ENCODE results near the gene OR2T1. TPM values are rescaled to one million over a fixed set of nuclear protein-coding genes. Genes with fewer than 3 reads are reported as not detected.

Gene OR2T1, protein sequence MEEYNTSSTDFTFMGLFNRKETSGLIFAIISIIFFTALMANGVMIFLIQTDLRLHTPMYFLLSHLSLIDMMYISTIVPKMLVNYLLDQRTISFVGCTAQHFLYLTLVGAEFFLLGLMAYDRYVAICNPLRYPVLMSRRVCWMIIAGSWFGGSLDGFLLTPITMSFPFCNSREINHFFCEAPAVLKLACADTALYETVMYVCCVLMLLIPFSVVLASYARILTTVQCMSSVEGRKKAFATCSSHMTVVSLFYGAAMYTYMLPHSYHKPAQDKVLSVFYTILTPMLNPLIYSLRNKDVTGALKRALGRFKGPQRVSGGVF
- not detected for total RNA-seq

DNA sequence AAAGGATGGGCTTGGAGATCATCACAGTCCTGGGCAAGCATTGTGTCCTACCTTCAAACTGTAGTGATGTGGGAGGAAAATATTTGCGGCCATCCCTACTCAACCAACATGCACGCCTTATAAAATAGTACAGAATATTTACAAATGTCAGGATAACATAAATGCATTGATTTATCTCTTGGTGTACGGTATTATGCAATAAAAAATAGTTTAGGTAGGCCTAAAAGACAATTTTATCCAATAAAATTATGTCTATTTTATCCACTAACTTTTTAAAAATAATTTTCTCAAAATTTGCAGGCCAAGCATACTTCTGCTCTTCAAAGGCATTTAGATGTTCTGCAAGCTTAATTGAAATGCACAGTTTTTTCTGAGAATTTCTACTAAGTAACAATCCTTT is at the start of gene OR2T1:
Gene OR2T1 (plus strand): TSS at position 301 of the 400 bp plus-strand sequence. CDS start 3,100 bp downstream, outside the sequence.
- H3K4me3 Mint-ChIP-seq, result no peak within 1 kb of the TSS
- no peaks in the 10 kb centered on the region for H3K27me3 Mint-ChIP-seq (ENCODE audit: low read depth)
- peaks cover 2% of the 10 kb centered on the region in 2 donors for H3K9me3 Mint-ChIP-seq
- DNase-seq (no peak), ATAC-seq (replicated peaks in 1 of 2) (no peak)
- H3K36me3 Mint-ChIP-seq (ENCODE audit: insufficient read depth in 2 of 2), result peaks cover 0 to 2% of the 10 kb centered on the region in 2 donors
- H3K4me1 Mint-ChIP-seq (ENCODE audit: low read depth), result peaks cover 11% of the 10 kb centered on the region
- no peak within 1 kb of the TSS for H3K27ac Mint-ChIP-seq

DNA sequence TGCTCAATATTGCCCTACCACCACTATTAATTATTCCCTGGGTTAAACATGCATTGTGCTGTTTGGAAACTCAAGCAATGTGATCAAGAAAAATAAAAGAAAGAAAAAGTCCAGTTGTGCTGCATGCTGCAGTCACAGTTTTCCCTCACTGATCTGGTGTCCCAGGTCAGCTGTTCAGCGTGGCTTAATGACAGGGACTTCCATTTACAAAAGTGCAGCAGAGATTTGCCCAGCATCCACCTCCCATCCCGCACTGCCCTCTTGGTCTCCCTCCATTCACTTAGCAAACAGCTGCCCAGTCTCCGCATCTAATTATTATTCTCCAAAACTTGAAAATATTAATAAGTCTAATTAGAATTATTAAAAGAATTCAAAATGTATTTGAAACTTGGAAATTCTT is 43.4 kb upstream of the OR2T1 start:
- ATAC-seq (replicated peaks in 1 of 2), result no peak
- H3K36me3 Mint-ChIP-seq (ENCODE audit: insufficient read depth in 2 of 2), result no peaks in the 10 kb centered on the region
- no peak overlapping the region for H3K4me3 Mint-ChIP-seq

DNA sequence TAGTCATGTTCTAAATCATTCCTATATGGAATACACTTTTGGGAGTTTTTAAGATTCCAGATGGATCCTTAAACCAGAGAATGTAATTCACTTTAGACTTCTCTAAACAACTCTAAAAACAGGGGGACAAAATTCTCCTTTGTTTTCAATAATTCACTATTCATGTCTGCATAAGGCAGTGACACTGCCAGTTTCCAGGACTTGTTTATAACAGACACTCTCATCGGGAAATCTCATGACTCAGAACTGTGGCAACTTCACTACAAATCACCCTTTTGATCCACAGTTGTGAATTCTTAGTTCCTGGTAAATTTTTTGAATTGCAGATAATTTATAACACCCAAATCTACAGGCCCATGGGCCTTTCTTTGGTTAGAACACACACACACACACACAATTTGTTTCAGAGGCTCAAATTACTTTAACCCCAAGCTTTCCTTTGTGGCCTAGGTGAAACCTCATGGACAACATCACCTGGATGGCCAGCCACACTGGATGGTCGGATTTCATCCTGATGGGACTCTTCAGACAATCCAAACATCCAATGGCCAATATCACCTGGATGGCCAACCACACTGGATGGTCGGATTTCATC is 41.6 kb upstream of the OR2T1 start, which contains the start of gene OR2T4:
Gene OR2T4 (plus strand): TSS at position 545 of the 595 bp plus-strand sequence. CDS start 0 bp downstream, at position 545.
- Mint-ChIP-seq H3K27me3 (ENCODE audit: low read depth) (no peaks in the 10 kb centered on the region), H3K36me3 (ENCODE audit: insufficient read depth in 2 of 2) (no peaks in the 10 kb centered on the region), H3K4me3 (no peak within 1 kb of the TSS), H3K9me3 (no peaks in the 10 kb centered on the region), H3K4me1 (ENCODE audit: low read depth) (no peaks in the 10 kb centered on the region), H3K27ac (no peak within 1 kb of the TSS)
- ATAC-seq (replicated peaks in 1 of 2), result no peak
- no peak for DNase-seq

More for the DNA sequence above, 43.4 kb upstream of the OR2T1 start:
- no peaks in the 10 kb centered on the region for H3K27me3 Mint-ChIP-seq (ENCODE audit: low read depth)
- no peaks in the 10 kb centered on the region for H3K9me3 Mint-ChIP-seq
- no peak overlapping the region for H3K27ac Mint-ChIP-seq
- H3K4me1 Mint-ChIP-seq (ENCODE audit: low read depth), result no peaks in the 10 kb centered on the region
- no peak for DNase-seq

DNA sequence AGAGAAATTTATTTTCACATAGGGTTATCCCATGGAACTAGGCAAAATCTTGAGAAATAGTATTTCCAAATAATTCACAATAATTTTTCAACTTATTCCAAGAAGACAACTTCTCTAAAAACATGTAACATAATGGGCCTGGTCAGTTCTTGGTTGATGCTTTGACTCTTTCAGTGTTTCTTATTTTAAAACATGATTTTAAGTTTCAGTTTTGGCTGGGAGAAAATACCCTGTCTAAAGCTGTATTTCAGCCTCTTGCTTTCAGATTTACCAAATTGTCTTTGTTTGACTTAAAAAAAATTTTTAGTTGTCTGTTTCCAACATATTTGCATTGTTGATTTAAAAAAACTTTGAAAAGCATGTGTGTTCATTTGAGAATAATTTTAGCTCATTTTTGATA is 36.2 kb upstream of the OR2T1 start:
- H3K27ac Mint-ChIP-seq, result no peak overlapping the region
- ATAC-seq (replicated peaks in 1 of 2), result no peak
- no peaks in the 10 kb centered on the region for H3K36me3 Mint-ChIP-seq (ENCODE audit: insufficient read depth in 2 of 2)
- no peaks in the 10 kb centered on the region for H3K4me1 Mint-ChIP-seq (ENCODE audit: low read depth)
- no peaks in the 10 kb centered on the region for H3K9me3 Mint-ChIP-seq
- no peak for DNase-seq
- no peak overlapping the region for H3K4me3 Mint-ChIP-seq
- no peaks in the 10 kb centered on the region for H3K27me3 Mint-ChIP-seq (ENCODE audit: low read depth)

DNA sequence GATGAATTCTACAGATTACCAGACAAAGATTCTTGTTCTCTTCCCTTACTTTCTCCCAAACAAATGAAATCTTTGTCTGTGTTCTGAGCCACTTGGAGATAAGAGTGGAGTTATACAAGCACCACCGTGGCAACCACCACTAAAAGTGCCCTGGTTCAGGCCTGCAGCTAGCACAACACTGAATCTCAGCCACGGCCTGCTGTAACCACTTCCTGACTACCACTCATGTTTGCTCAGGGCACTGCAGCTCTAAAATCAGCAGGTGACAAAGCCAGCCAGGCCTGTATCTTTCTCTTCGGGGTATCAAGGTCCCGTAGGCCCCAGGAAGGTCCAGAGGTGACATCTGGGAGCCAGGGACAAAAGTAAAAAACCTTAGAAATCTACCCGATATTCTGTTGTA is 30.5 kb upstream of the OR2T1 start:
- Mint-ChIP-seq H3K4me3 (no peak overlapping the region), H3K4me1 (ENCODE audit: low read depth) (peaks cover 6% of the 10 kb centered on the region), H3K27me3 (ENCODE audit: low read depth) (no peaks in the 10 kb centered on the region), H3K27ac (no peak overlapping the region), H3K9me3 (no peaks in the 10 kb centered on the region), H3K36me3 (ENCODE audit: insufficient read depth in 2 of 2) (no peaks in the 10 kb centered on the region)
- ATAC-seq (replicated peaks in 1 of 2) (peak in 1 of 2 donors; percentile 67), DNase-seq (no peak)

DNA sequence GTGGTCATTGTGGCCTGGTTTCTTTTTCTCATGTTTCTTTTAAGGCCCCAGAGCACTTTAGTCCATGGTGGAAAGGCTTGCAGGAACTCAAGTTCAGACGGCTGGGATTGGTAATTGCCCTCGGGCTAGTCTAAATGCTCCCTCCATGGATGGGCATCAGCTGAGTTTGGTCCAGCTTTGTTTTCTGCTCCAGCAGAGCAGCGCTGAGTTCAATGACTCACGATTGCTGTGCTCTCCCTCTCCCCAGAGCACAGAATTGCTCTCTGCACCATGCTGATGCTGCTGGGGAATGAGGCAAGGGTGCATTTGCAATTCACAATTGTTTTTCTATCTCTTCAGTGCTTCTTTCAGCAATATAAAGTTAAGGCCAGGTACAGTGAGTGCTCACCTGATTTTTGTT is 29.1 kb upstream of the OR2T1 start:
- Mint-ChIP-seq H3K36me3 (ENCODE audit: insufficient read depth in 2 of 2) (no peaks in the 10 kb centered on the region), H3K4me1 (ENCODE audit: low read depth) (peaks cover 6% of the 10 kb centered on the region), H3K27ac (no peak overlapping the region), H3K4me3 (no peak overlapping the region), H3K9me3 (no peaks in the 10 kb centered on the region), H3K27me3 (ENCODE audit: low read depth) (no peaks in the 10 kb centered on the region)
- ATAC-seq (replicated peaks in 1 of 2) (no peak), DNase-seq (no peak)

DNA sequence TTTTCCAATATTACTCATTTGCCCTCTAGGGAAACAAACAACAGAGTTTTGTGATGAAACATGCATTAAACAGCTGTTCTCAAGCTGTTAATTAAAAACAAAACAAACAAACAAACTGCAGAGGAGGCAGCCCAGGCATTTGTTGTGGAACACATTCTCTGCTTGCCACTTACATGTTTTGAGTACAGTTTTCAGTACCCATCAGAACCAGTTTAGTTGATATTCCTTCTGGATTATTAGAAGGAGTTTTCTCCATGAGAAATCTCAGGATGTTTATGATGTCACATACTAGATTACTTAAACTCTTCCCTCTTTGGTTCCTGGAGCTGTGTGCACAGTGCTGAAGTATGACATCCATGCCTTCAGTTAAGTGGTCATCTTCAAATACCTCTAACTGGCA is 27.4 kb upstream of the OR2T1 start, which contains the start of gene OR2T6:
Gene OR2T6 (plus strand): TSS at position 301 of the 400 bp plus-strand sequence. CDS start 11,863 bp downstream, outside the sequence.
- Mint-ChIP-seq H3K4me3 (no peak within 1 kb of the TSS), H3K27me3 (ENCODE audit: low read depth) (no peaks in the 10 kb centered on the region), H3K27ac (no peak within 1 kb of the TSS), H3K9me3 (no peaks in the 10 kb centered on the region), H3K4me1 (ENCODE audit: low read depth) (peaks cover 6% of the 10 kb centered on the region), H3K36me3 (ENCODE audit: insufficient read depth in 2 of 2) (no peaks in the 10 kb centered on the region)
- ATAC-seq (replicated peaks in 1 of 2) (no peak), DNase-seq (no peak)

DNA sequence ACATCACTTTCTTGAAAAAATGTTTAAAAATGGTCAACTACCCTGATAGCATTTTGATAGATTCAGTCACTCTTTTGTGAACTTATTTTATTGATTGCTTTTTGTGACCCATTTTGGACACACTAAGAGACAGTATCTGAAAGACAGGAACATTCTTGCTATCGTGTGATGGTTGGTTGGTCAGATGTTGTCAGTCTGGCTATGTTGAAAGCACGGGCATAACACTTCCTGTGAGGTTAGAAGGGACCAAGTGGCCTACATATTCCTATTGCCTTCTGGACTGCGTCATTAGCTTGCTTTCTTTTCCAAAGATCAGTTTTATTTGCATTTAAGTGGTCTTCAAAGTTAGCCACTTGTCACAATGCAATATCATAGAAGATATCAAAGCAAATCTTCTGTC is 25.9 kb upstream of the OR2T1 start:
- no peaks in the 10 kb centered on the region for H3K27me3 Mint-ChIP-seq (ENCODE audit: low read depth)
- H3K4me1 Mint-ChIP-seq (ENCODE audit: low read depth), result peaks cover 6% of the 10 kb centered on the region
- H3K4me3 Mint-ChIP-seq, result no peak overlapping the region
- H3K9me3 Mint-ChIP-seq, result no peaks in the 10 kb centered on the region
- H3K27ac Mint-ChIP-seq, result no peak overlapping the region
- DNase-seq (no peak), ATAC-seq (replicated peaks in 1 of 2) (no peak)
- H3K36me3 Mint-ChIP-seq (ENCODE audit: insufficient read depth in 2 of 2), result no peaks in the 10 kb centered on the region

DNA sequence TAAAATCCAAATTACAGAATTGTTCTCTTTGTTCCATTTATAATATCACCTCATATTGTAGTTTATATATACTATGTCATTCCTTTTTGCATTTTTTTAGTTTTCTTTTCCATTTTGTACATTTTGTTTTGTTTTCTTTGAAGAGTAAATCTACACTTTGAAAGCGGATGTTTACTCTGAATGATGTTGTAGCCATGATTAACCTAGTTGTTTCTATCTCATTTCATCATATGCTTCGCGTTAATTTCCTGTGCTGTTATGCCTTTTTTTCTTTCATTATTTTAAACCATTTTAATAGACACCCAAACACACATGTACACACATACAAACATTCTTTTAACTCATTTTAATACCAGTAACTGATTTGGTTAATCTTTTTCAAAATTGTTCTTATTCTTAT is 22.0 kb upstream of the OR2T1 start:
- no peaks in the 10 kb centered on the region for H3K27me3 Mint-ChIP-seq (ENCODE audit: low read depth)
- no peaks in the 10 kb centered on the region for H3K36me3 Mint-ChIP-seq (ENCODE audit: insufficient read depth in 2 of 2)
- H3K27ac Mint-ChIP-seq, result no peak overlapping the region
- DNase-seq (no peak), ATAC-seq (replicated peaks in 1 of 2) (no peak)
- no peak overlapping the region for H3K4me3 Mint-ChIP-seq
- no peaks in the 10 kb centered on the region for H3K4me1 Mint-ChIP-seq (ENCODE audit: low read depth)
- H3K9me3 Mint-ChIP-seq, result no peaks in the 10 kb centered on the region

DNA sequence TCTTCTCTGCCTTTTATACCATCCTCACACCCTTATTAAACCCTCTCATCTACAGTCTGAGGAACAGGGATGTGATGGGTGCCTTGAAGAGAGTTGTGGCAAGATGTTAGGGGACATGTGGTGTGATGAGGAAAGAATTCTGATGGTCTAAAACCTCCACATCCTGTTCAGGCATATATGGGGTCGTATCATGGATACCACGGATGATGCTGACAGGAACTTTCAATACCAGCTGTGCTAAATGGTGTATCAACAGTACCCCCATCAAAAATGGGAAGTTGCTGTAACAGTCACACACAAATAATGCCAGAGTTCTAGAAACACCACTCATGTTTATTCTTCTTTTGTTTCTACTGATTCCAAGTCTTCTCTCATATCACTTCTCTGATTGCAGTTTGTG is 14.4 kb upstream of the OR2T1 start:
- no peak overlapping the region for H3K4me3 Mint-ChIP-seq
- no peak for DNase-seq
- no peaks in the 10 kb centered on the region for H3K9me3 Mint-ChIP-seq
- no peaks in the 10 kb centered on the region for H3K36me3 Mint-ChIP-seq (ENCODE audit: insufficient read depth in 2 of 2)
- H3K27ac Mint-ChIP-seq, result no peak overlapping the region
- no peak for ATAC-seq (replicated peaks in 1 of 2)
- no peaks in the 10 kb centered on the region for H3K4me1 Mint-ChIP-seq (ENCODE audit: low read depth)
- H3K27me3 Mint-ChIP-seq (ENCODE audit: low read depth), result peaks cover 7% of the 10 kb centered on the region

DNA sequence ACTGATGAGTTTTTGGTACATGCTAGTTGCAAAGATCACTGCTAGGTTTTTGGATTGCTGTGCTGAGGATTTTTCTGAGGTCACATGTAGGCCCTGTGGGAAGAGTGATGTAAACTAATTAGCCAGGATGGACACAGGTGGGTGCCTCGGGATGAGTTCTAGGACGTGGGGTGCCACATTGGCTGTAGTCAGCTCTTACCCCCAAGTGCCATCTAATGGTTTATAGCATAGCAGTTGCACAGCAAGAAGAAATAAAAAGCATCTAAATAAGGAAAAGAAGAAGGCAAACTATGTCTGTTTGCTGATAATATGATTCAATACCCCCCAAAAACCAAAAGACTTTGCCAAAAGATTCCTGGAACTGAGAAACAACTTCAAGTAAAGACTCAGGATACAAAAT is 9.8 kb upstream of the OR2T1 start:
- no peaks in the 10 kb centered on the region for H3K4me1 Mint-ChIP-seq (ENCODE audit: low read depth)
- ATAC-seq (replicated peaks in 1 of 2), result no peak

DNA sequence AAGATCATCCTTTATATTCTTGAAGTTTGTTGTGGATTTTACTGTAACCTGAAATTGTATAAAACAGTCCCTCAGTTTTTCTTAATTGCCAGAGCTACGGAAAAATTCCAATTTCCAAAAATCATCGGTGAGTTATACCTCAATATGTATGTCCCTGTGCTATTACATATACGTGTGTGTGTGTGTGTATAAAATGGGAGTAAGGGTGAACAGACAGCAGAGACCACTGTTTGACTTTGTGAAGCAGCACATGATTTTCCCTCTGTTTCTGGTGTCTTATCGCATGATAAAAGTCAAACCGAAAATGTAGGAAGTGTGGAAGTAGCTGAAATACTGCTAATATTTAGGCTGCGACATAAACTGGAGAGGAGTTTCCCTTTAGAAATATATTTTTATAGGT is 1.2 kb downstream of the OR2T1 start:
- Mint-ChIP-seq H3K27me3 (ENCODE audit: low read depth) (no peaks in the 10 kb centered on the region), H3K4me1 (ENCODE audit: low read depth) (peaks cover 11% of the 10 kb centered on the region), H3K27ac (no peak overlapping the region), H3K4me3 (no peak overlapping the region), H3K36me3 (ENCODE audit: insufficient read depth in 2 of 2) (peaks cover 0 to 2% of the 10 kb centered on the region in 2 donors), H3K9me3 (peaks cover 2 to 4% of the 10 kb centered on the region in 2 donors)
- no peak for DNase-seq
- ATAC-seq (replicated peaks in 1 of 2), result no peak

More for the DNA sequence above, 9.8 kb upstream of the OR2T1 start:
- H3K4me3 Mint-ChIP-seq, result no peak overlapping the region
- H3K27ac Mint-ChIP-seq, result no peak overlapping the region
- H3K27me3 Mint-ChIP-seq (ENCODE audit: low read depth), result peaks cover 12% of the 10 kb centered on the region
- peaks cover 2 to 10% of the 10 kb centered on the region in 2 donors for H3K9me3 Mint-ChIP-seq
- DNase-seq, result no peak
- H3K36me3 Mint-ChIP-seq (ENCODE audit: insufficient read depth in 2 of 2), result peaks cover 0 to 3% of the 10 kb centered on the region in 2 donors

DNA sequence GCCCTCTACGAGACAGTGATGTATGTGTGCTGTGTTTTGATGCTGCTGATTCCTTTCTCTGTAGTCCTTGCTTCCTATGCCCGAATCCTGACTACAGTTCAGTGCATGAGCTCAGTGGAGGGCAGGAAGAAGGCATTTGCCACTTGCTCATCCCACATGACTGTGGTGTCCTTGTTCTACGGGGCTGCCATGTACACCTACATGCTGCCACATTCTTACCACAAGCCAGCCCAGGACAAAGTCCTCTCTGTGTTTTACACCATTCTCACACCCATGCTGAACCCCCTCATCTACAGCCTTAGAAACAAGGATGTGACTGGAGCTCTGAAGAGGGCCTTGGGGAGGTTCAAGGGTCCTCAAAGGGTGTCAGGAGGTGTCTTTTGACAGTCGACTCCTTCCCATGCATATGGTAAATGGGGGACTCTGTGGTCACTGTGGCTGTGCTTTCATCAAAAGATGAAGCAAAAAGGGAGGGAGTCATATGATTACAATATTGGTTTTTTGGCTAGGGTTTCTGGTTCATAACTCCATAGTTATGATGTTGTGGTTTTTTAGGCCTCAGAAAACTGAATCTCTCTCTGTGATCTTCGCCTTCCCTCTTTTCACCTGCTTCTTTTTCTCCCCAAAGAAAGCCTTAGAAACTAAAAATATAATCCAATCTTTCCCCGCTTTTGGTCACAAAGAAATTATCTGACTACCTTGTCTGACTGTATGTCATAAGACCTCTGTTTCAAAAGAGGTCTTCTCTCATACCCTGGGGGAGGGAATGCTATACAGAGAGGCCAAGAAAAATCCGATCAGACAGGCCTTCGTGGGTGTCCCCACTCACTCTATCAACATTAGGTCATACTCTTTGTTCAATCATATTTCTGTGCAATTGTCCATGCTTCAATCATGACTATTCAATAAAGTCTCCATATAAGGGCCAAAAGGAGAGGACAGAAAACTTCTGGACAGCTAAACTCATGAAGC is 4.2 kb downstream of the OR2T1 start:
- H3K4me1 Mint-ChIP-seq (ENCODE audit: low read depth), result peaks cover 11% of the 10 kb centered on the region
- H3K27me3 Mint-ChIP-seq (ENCODE audit: low read depth), result no peaks in the 10 kb centered on the region
- peak; percentile 70 to 86 for ATAC-seq (replicated peaks in 1 of 2)
- peaks cover 5 to 10% of the 10 kb centered on the region in 2 donors for H3K9me3 Mint-ChIP-seq
- peaks cover 2 to 3% of the 10 kb centered on the region in 2 donors for H3K36me3 Mint-ChIP-seq (ENCODE audit: insufficient read depth in 2 of 2)
- H3K4me3 Mint-ChIP-seq, result no peak overlapping the region
- DNase-seq, result peak; percentile 5 to 15
- no peak overlapping the region for H3K27ac Mint-ChIP-seq
